ENCODE results near the gene KCNB1.

DNA sequence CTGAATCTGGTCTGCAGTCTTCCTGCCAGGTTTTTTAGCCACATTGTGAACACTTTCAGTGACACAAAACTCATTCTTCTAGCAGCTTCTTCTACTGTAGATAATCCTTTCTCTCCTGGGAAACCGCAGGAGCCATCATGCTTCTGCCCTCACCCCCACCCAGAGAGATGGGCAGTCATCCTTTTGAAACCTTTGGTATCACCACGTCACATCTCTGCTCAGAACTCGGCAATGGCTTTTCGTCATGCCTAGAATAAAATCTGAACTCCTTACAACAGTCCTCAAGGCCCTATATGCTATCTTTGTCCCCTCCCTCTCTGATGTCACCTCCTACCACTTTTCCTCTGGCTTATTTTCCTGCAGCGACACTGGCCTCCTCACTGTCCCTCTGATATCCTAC lies 158.2 kb downstream of the KCNB1 start:
- TF ChIP-seq EZH2phosphoT487 (IDR thresholded peaks at IDR 0.05; ENCODE audit: borderline replicate concordance): no peak
- TF ChIP-seq, protein P1, sequence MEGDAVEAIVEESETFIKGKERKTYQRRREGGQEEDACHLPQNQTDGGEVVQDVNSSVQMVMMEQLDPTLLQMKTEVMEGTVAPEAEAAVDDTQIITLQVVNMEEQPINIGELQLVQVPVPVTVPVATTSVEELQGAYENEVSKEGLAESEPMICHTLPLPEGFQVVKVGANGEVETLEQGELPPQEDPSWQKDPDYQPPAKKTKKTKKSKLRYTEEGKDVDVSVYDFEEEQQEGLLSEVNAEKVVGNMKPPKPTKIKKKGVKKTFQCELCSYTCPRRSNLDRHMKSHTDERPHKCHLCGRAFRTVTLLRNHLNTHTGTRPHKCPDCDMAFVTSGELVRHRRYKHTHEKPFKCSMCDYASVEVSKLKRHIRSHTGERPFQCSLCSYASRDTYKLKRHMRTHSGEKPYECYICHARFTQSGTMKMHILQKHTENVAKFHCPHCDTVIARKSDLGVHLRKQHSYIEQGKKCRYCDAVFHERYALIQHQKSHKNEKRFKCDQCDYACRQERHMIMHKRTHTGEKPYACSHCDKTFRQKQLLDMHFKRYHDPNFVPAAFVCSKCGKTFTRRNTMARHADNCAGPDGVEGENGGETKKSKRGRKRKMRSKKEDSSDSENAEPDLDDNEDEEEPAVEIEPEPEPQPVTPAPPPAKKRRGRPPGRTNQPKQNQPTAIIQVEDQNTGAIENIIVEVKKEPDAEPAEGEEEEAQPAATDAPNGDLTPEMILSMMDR (conservative IDR thresholded peaks at IDR 0.05; ENCODE audit: low read length): no peak

Data from Loucy (cell line).